ENCODE measurements around the gene C16orf82.

The C16orf82 gene

GRCh38 chr16:27110524-27110896 is 43.8 kb downstream of the C16orf82 start:
- no peak overlapping the region for H3K4me3 ChIP-seq (ENCODE audit: low read depth, low read length)
- TF ChIP-seq CTCF (IDR thresholded peaks at IDR 0.05; ENCODE audit: low read depth, low read length, missing control alignments): no peak
- no peak for DNase-seq (ENCODE audit: low read depth)

- DNase-seq (ENCODE audit: low read depth): no peak
- no peak for TF ChIP-seq CTCF (IDR thresholded peaks at IDR 0.05; ENCODE audit: low read depth, low read length, missing control alignments)
Measured at GRCh38 chr16:27111486-27111885, 44.8 kb downstream of the C16orf82 start.

GRCh38 chr16:27112093-27112811 is 45.5 kb downstream of the C16orf82 start:
- no peak overlapping the region for H3K4me3 ChIP-seq (ENCODE audit: low read depth, low read length)
- TF ChIP-seq CTCF (IDR thresholded peaks at IDR 0.05; ENCODE audit: low read depth, low read length, missing control alignments): no peak
- DNase-seq (ENCODE audit: low read depth): no peak

More at GRCh38 chr16:27111486-27111885, 44.8 kb downstream of the C16orf82 start:
- no peak overlapping the region for H3K4me3 ChIP-seq (ENCODE audit: low read depth, low read length)

- H3K4me3 ChIP-seq (ENCODE audit: low read depth, low read length): no peak overlapping the region
- TF ChIP-seq CTCF (IDR thresholded peaks at IDR 0.05; ENCODE audit: low read depth, low read length, missing control alignments): no peak
- DNase-seq (ENCODE audit: low read depth): no peak
Measured at GRCh38 chr16:27113341-27113841, 46.7 kb downstream of the C16orf82 start.

GRCh38 chr16:27114006-27114405 is 47.3 kb downstream of the C16orf82 start:
- no peak for DNase-seq (ENCODE audit: low read depth)
- H3K4me3 ChIP-seq (ENCODE audit: low read depth, low read length): no peak overlapping the region
- TF ChIP-seq CTCF (IDR thresholded peaks at IDR 0.05; ENCODE audit: low read depth, low read length, missing control alignments): no peak

- H3K4me3 ChIP-seq (ENCODE audit: low read depth, low read length): no peak overlapping the region
- DNase-seq (ENCODE audit: low read depth): no peak
- no peak for TF ChIP-seq CTCF (IDR thresholded peaks at IDR 0.05; ENCODE audit: low read depth, low read length, missing control alignments)
Measured at GRCh38 chr16:27118526-27118925, 51.8 kb downstream of the C16orf82 start.

Data from GM12864 (cell line).